HepG2 (cell line): ENCODE results near the gene POLR1G. TPM values are rescaled to one million over a fixed set of nuclear protein-coding genes. Genes with fewer than 3 reads are reported as not detected.

Experiments used
- AGO2 ChIP-seq: fragments of 200-400 bp; formaldehyde crosslinking; optimal IDR thresholded peaks from 2 replicates; pipeline ENCODE3; 2017; ENCODE audit warnings: mild to moderate bottlenecking, low read depth, low read length, moderate library complexity
- ARID4A ChIP-seq: sonication (generic); formaldehyde crosslinking; IDR thresholded peaks from 2 replicates; pipeline ENCODE4 v1.5.0; 2020; ENCODE audit warnings: mild to moderate bottlenecking, missing genetic modification reagents, borderline replicate concordance
- DDIT3 ChIP-seq: sonication (generic); formaldehyde crosslinking; IDR thresholded peaks from 2 replicates; pipeline ENCODE4 v1.4.0; 2020; ENCODE audit warnings: mild to moderate bottlenecking, missing genetic modification reagents
- FOXA3 ChIP-seq: IDR thresholded peaks from 2 replicates; pipeline ENCODE4 v1.6.1; 2016; ENCODE audit warnings: missing genetic modification reagents, missing compliant biosample characterization
- HNRNPL ChIP-seq: fragments of 200-400 bp; formaldehyde crosslinking; IDR thresholded peaks from 2 replicates; pipeline ENCODE4 v1.6.1; 2017; ENCODE audit warnings: mild to moderate bottlenecking, low read depth, low read length
- HOMEZ ChIP-seq: IDR thresholded peaks from 2 replicates; pipeline ENCODE4 v1.6.1; 2016; ENCODE audit warnings: low read depth
- REL ChIP-seq: sonication (generic); formaldehyde crosslinking; conservative IDR thresholded peaks from 2 replicates; pipeline ENCODE4 v1.8.0; 2022; ENCODE audit warnings: mild to moderate bottlenecking, missing genetic modification reagents, moderate library complexity
- RFX1 ChIP-seq: fragments of 450-650 bp; IDR thresholded peaks from 2 replicates; pipeline ENCODE4 v1.6.1; 2017
- RFX5 ChIP-seq: IDR thresholded peaks from 2 replicates; pipeline ENCODE4 v1.6.1; 2011; ENCODE audit warnings: low read depth, low read length, improper control_type of control experiment
- SOX5 ChIP-seq: IDR thresholded peaks from 2 replicates; pipeline ENCODE4 v1.6.1; 2016; ENCODE audit warnings: borderline replicate concordance
- ZBTB25 ChIP-seq: IDR thresholded peaks from 2 replicates; pipeline ENCODE4 v1.6.1; 2018; ENCODE audit warnings: missing genetic modification reagents
- ZNF160 ChIP-seq: sonication (generic); formaldehyde crosslinking; IDR thresholded peaks from 2 replicates; pipeline ENCODE4 v1.8.0; 2022; ENCODE audit warnings: mild to moderate bottlenecking, inconsistent platforms, missing genetic modification reagents
- ZNF260 ChIP-seq: sonication (generic); formaldehyde crosslinking; IDR thresholded peaks from 2 replicates; pipeline ENCODE4 v1.4.0; 2020; ENCODE audit warnings: missing genetic modification reagents, low read depth, mild to moderate bottlenecking, borderline replicate concordance
- ZNF292 ChIP-seq: sonication (generic); formaldehyde crosslinking; IDR thresholded peaks from 2 replicates; pipeline ENCODE4 v1.8.1; 2022; ENCODE audit warnings: mild to moderate bottlenecking, low read depth, missing genetic modification reagents, borderline replicate concordance
- ZNF30 ChIP-seq: sonication (generic); formaldehyde crosslinking; IDR thresholded peaks from 2 replicates; pipeline ENCODE4 v1.5.0; 2020; ENCODE audit warnings: mild to moderate bottlenecking, missing genetic modification reagents
- ZNF431 ChIP-seq: sonication (generic); formaldehyde crosslinking; IDR thresholded peaks from 2 replicates; pipeline ENCODE4 v1.9.0; 2022; ENCODE audit warnings: missing genetic modification reagents, low read depth, mild to moderate bottlenecking, borderline replicate concordance
- ZNF451 ChIP-seq: sonication (generic); formaldehyde crosslinking; IDR thresholded peaks from 2 replicates; pipeline ENCODE4 v1.5.0; 2020; ENCODE audit warnings: mild to moderate bottlenecking, missing genetic modification reagents
- ZNF547 ChIP-seq: sonication (generic); formaldehyde crosslinking; IDR thresholded peaks from 2 replicates; pipeline ENCODE4 v1.5.1; 2020; ENCODE audit warnings: mild to moderate bottlenecking, missing genetic modification reagents
- ZNF619 ChIP-seq: sonication (generic); formaldehyde crosslinking; IDR thresholded peaks from 2 replicates; pipeline ENCODE4 v1.4.0; 2020; ENCODE audit warnings: mild to moderate bottlenecking, missing genetic modification reagents
- ZNF768 ChIP-seq: sonication (generic); formaldehyde crosslinking; IDR thresholded peaks from 2 replicates; pipeline ENCODE4 v1.4.0; 2020; ENCODE audit warnings: missing genetic modification reagents
- polyA plus RNA-seq, 8 experiments: library from polyadenylated mRNA; depleted of rRNA in 3 of 8; stranded (reverse) in 7 of 8; unstranded in 1 of 8; fragments of >200 nt; fragmentation: Illumina TruSeq in 4 of 8; extraction: Trizol in 4 of 8; gene quantifications; 2 replicates each; pipeline versions ENCODE4 v1.2.1 to v1.2.3, GENCODE V29; 2011 to 2016; ENCODE audit warnings: low read depth in 4 of 8, missing spikeins in 1 of 8, mixed read lengths in 1 of 8; ENCODE audit not compliant: insufficient read depth in 1 of 8
- total RNA-seq, 5 experiments: library from RNA; depleted of rRNA; stranded (reverse); fragments of >200 nt; fragmentation: Illumina TruSeq; extraction: Trizol; gene quantifications; 2 replicates each; pipeline ENCODE4 v1.2.3, GENCODE V29; 2016; ENCODE audit warnings: low read depth in 1 of 5

Gene POLR1G
- total and polyA plus RNA-seq, 2 of the 13 experiments (the other 11 are each of a cell fraction or from before 2014, with no cell fraction given): 3.5 to 20.8 TPM

- no peak for TF ChIP-seq ARID4A (CRISPR knock-in tag)
- TF ChIP-seq ZBTB25 (CRISPR knock-in tag): no peak
- no peak for TF ChIP-seq REL (CRISPR knock-in tag)
- no peak for TF ChIP-seq ZNF619 (CRISPR knock-in tag)
- no peak for TF ChIP-seq ZNF292 (CRISPR knock-in tag)
- TF ChIP-seq ZNF30: no peak
- no peak for TF ChIP-seq HNRNPL
- 0 out of 2 replicates have a peak, but pooled peaks have one; percentile 28 for TF ChIP-seq ZNF160 (CRISPR knock-in tag)
- TF ChIP-seq ZNF768 (CRISPR knock-in tag): no peak
- peak; percentile 27 for TF ChIP-seq AGO2
- TF ChIP-seq ZNF547 (CRISPR knock-in tag): no peak
- TF ChIP-seq RFX5: no peak
- no peak for TF ChIP-seq ZNF431 (CRISPR knock-in tag)
- TF ChIP-seq FOXA3: 0 out of 2 replicates have a peak, but pooled peaks have one; percentile 5
- TF ChIP-seq HOMEZ (CRISPR knock-in tag): peak; percentile 22; the same call in 1 of the 2 replicates
- no peak for TF ChIP-seq RFX1
- no peak for TF ChIP-seq ZNF451 (CRISPR knock-in tag)
- TF ChIP-seq DDIT3: no peak
- no peak for TF ChIP-seq ZNF260 (CRISPR knock-in tag)
- TF ChIP-seq SOX5 (CRISPR knock-in tag): no peak
Measured at GRCh38 chr19:45405435-45406225, 814 bp upstream of the POLR1G start (continued).
